Measurements from ENCODE around the gene SPTBN1.

Gene SPTBN1

GRCh38 chr2:54664238-54664786 is 208.2 kb downstream of the SPTBN1 start:
- no peak for DNase-seq

GRCh38 chr2:54665436-54665856 is 209.3 kb downstream of the SPTBN1 start:
- peak in 1 of 2 experiments; percentile 20 for DNase-seq

DNA sequence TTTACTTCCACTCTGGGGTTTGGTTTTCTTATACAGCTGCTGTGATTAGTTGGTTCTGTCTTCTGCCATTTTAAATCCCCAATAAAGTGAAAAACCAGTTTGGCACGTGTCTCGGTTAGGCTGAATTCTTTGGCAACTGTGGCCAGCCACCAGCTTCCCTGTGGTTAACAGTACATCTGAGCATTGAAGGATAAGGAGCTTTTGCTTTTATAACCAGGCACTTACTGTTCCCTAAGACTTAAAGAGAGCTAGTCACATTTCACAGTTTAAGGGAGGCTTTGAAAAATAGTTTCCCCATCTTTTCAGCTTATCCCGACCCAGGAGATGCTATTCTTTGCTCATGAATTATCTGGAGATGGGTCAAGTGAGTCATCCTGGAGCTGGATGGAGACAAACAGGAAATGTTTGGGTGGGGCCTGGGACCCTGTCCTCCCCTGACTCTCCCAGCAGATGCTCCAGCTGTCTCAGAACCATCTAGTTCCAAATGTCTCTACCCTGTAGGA is 210.1 kb downstream of the SPTBN1 start:
- DNase-seq = peak in 1 of 2 experiments; percentile 32

DNA sequence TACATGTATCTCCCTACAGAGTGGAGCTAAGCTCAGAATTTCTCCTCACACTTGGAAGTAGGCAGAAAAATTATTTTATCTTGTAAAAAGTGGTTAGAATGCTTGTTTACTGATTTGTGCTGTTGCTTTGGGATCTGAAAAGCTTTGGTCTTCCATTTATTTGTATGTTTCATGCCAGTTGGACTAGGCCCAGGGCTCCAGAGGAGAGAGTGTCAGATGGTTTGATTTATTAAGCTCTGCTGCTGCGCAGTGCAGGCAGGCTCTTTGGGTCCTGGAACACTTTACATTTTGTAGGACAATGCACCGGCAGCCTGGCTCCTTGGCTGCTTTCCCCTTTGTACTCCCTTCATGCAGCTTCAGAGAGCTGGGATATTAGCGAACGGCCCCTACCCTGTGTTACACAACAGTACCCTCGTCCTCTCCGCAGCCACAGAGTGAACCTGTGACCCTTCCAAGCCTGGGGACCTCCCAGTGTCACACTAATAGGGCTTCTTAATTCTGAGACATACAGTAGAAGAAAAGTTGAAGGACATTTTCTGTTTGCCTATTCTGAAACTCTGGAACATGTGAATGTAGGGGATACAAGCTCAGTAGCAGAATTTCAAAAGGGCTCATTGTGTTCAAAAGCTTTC is 210.6 kb downstream of the SPTBN1 start:
- peak in 1 of 2 experiments; percentile 56 for DNase-seq

- no peak for DNase-seq
These were observed 211.1 kb downstream of the SPTBN1 start for GRCh38 chr2:54667266-54667639.

DNA sequence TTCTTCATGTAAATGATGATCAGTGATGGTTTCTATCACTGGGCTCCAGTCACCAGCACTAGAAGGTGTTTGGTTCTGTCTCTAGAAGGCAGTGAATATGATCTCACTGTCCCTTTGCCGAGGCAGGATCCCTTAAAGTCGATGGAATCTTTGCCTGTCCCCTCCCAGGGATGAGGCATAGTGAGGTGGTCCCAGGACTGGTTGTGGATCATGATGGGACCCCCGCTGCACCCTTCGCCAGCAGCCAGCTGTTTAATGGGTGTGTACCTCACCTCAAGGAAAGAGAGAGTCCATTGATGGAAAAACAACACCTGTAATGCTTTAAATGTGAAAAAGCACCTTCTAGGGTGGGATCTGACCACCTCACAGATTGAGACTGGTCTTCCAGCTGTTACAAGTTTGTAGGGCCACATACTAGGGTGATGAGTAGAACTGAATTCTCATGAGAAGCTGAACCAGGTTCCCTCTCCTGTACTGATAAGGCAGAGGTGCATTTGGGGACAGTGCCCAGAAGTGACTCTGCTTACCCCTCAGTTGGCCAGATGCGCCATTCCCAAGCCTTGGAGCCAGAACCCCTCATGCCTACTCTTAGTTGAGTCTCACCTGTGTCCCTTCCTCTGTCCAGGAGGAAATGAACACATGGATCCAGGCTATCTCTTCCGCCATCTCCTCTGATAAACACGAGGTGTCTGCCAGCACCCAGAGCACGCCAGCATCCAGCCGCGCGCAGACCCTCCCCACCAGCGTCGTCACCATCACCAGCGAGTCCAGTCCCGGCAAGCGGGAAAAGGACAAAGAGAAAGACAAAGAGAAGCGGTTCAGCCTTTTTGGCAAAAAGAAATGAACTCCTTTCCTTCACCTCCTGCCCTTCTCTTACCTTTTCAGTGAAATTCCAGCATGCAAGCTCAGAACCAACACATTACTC is 211.9 kb downstream of the SPTBN1 start:
- DNase-seq = no peak

- DNase-seq = no peak
These were observed 212.6 kb downstream of the SPTBN1 start for GRCh38 chr2:54668711-54669110.

DNA sequence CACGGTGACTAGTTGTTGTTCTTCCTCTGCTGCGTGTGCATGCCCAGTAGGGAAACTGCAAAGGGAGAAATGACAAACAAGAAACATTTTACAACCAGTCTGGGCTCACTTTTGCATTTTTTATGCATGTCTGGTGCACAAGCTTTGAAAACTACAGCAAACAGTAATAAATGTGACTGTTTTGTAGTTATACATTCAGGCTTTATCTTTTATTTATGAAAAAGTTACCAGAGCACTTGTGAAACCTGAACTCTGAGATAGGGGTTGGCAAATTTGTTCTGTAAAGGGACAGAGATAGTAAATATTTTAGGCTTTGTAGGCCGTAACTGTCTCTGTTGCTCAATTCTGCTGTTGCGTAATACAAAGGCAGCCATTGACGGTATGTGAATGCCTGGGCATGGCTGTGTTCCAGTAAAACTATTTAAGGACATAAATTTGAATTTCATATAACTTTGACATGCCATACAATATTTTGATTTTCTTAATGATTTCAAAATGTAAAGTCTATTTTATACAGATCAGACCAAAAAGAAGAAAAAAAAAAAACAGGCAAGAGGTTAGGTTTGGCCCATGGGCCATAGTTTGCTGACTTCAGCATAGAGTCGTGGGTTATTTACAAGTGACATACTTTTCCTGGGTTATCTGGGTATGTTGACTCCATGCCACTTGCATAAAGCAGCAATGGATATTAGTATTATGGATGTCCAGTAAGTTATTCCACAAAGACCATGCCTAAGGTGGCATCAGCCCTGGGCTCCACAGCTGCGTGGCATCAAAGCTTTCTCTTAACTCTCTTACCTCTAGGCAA is 213.8 kb downstream of the SPTBN1 start:
- DNase-seq = no peak

DNA sequence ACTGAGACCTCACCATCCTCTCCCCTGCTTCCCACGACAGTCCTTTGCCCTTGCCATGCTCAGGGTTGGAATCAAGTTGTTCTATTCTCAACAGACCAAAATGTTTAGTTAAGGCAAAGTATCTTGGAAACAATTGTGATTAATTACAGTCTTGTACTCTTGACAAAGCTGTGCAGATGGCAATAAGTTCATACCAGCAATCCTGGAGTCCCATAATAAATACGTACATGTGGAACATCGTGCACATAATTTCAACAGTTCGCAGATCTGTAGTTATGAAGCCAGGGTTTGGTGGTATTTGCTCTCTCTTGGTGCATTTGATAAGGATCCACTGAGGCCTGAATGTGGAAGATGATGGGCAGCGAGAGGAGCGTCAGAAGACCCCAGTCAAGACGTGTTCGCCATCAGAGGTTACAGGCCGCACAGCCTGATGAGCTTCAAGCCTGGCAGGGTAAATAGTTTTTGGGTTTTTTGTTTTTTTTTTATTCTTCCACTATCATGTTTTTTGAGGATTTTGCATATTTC is 214.4 kb downstream of the SPTBN1 start:
- DNase-seq = no peak

GRCh38 chr2:54671010-54671409 is 214.9 kb downstream of the SPTBN1 start:
- DNase-seq = no peak

DNA sequence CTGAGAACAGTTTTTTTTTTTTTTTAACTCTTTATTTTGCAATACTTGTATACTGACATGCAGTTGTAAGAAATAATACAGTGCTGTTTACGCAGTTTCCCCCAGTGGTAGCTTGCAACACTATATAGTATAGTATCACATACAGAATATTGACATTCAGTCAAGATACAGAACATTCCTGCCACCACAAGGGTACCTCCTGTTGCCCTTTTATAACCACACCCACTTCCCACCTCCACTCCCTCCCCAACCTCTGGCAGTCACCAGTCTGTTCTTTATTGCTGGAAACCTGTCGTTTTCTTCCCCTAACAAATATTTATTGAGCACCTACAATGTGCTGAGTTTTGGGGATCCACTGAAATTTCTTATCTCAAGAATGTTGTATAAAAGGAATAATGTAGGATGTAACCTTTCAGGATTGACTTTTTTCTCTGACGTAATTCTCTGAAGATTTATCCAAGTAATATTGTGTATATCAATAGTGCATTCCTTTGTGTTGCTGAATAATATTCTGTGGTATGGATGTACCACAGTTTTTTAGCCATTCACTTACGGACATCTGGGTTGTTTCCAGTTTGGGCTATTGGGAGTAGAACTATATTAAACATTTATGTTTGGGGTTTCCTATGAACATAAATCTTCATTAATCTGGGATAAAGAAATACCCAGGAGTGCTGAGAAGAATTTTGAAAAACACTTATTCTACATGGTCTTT is 215.9 kb downstream of the SPTBN1 start:
- no peak for DNase-seq

DNA sequence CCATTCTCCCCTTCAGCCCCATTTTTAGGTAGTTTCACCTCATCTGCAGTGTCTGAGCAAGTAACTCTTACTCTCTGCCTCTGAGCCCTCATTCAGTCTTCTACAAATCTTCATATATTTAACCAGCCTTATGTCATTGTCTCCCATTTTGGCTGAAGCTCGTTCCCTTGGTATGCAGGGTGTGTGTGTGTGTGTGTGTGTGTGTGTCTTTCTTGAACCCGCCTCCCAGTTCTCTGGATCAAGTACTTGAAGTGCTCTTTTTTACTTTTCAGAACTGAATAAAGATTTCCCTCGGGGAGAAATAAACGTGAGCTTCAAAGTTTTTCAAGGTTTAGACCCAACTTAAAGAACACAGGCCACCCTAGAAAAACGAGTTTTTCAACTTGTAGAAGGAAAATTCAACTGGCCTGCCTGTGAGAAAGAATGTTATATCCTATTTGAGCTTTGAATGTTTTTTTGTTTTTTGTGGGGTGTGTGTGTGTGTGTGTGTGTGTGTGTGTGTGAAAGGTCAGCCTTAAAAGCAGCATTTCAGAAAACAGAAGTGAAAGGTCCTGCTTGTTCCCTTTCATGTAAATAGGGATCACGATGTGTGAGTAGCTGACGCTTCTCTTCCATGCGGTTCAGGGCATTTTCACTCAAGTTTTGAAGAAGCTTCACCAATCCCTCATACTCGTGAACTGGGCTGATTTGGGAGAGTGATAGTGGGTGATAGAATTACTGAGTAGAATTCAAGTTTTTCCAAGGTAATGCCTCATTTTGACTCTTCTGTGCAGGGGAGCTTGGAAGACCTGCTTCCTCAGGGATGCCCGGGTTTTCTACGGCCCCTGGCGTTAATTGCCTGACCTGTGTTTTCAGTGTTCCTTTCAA is 216.7 kb downstream of the SPTBN1 start:
- DNase-seq = no peak

DNA sequence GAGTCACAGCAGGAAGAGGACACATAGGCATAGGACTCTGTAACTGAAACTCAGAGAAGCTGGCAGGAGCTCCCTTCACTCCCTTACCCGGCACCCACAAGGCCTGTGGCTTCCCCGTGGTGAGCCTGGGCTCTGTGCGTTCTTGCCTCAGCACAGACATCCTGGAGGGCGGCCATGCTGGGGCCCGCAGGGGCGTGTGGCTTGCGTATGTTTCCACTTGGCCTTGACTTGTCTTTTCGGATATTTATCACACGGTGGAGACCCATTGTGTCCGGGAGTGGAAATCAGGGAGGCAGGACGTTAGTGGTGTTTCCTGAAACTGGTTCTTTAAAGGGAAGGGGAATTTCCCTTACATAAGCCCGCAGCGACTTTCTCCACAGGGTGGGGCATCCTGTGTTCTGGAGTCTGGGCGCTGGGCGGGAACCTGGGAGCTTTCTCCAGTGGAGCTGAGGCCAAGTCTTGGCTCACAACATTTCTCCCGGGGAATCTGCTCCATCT is 217.4 kb downstream of the SPTBN1 start:
- no peak for DNase-seq

DNA sequence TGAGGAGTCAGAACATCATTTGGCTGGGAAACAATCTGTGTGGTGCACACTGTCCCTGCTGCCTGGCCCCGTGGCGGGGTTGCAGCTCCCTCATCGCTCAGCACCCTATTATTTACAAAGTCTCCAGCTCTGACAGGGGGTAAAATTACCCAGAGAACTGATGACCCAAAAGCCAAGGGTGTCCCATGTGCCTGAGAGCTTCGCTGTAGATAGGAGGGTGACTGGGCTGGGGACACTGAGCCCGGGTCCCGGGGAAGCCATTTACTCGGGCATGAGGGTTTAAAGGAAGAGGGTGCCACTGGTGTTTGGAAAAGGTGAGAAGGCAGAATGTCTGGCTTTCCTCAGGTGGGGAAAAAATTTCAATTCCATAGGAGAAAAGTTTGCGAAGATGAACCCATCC is 219.2 kb downstream of the SPTBN1 start:
- DNase-seq = no peak

- no peak for DNase-seq
These were observed 219.6 kb downstream of the SPTBN1 start for GRCh38 chr2:54675738-54676137.

GRCh38 chr2:54676656-54677055 is 220.5 kb downstream of the SPTBN1 start:
- no peak for DNase-seq

DNA sequence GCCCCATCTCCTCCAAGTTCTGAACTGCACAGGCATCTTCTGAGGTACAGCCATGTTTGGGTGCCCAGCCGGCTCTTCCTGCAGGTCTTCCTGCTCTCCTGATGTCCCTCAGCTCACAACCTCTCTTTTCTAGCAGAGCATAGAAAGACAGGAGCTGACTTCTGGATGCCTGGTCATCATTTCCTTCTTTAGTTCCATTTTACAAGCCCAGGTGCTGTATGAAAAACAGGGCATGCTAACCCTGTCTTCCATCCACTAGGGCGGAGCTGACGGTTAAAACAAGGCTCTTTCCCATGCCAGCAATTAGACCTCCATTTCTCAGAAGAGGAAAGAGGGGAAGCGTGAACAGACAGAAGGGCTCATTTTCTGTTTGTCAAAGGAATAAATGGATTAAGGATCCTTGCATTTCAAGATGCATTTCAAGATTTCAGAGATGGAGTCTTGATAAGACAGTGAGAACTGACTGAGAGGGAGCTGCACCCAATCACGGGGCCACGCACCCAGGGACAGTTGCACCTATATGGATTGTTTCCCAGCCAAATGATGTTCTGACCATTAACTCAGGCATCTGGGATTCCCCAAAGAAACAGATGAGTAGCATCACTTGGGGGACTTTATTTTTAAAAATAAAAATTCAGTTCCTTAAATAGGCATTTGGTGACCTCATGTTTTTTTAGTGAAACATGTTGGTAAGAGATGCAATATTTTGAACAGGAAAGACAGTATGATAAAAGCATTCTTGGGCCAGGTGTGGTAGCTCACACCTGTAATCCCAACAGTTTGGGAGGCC is 221.5 kb downstream of the SPTBN1 start:
- DNase-seq = no peak

DNA sequence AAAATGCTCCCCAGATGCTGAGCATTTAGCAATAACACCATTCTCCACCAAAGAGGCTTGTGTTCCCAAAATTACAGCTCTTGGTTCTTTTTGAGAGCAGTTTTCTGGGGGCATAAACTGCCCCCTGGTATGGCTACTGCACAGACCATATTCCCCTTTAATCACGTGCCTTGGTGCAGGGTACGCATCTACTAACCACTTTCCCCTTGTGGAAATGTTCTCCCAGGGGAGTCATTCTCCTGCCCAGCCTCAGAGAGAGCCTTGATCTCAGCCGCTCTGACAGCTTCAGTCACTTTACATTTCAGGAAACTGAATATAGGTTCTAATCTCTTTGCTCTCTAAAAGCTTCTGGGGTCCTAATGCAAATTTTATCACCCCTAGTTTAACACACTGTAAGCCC is 222.6 kb downstream of the SPTBN1 start:
- no peak for DNase-seq

- DNase-seq = no peak
These were observed 224.4 kb downstream of the SPTBN1 start for GRCh38 chr2:54680397-54681041.
